ENCODE measurements around the gene MICA.
A peak's percentile ranks its signal among the peaks of the same experiment; 100 is the strongest.

The MICA gene

GRCh38 chr6:31460361-31461025 lies 57.1 kb downstream of the MICA start:
- no peak for DNase-seq (ENCODE audit: low spot score)

DNA sequence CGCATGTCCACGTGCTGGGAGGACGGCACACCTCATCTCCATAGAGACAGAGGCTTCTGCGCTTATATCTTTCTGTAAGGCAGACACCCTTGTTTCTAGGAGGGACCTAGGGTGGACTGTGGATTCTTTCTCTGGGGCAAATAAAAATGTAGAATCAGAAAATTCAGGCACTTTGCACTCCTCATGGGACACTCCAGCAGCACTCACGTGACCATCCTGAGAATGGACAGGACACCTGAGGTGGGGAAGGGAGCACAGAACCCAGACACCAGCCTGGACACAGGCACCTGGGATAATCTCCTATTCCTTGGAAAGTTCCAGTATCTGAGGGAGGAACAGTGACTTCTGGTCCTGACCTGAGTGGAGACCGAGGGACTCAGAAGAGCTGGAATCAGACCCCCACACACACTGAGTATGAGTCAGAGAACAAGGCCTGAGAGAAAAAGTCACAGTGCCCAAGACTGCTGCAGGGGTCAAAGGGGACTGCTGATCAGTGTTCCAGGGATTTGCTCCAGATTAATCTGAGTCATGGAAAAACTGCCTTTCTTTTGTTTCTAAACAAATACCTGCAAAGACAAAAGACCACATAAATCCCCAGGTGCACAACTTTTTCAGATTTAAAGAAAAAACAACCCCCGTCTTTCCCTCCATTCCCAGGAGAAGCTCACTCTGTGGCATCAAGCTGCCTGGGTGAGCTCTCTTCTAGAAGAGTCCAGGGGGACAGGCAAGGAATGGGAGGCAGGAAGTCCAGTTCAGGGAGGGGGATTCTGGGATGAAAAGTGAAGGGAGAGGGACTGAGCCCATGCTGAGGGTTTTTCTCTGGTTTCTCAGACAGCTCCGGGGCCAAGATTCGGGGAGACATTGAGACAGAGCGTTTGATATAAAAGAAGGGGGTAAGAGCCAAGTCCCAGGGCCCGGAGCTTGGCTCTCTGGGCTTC lies 58.9 kb downstream of the MICA start:
- DNase-seq (ENCODE audit: low spot score): no peak

- peak; percentile 73 for DNase-seq (ENCODE audit: low spot score)
These were observed 59.8 kb downstream of the MICA start for GRCh38 chr6:31462964-31463870.

DNA sequence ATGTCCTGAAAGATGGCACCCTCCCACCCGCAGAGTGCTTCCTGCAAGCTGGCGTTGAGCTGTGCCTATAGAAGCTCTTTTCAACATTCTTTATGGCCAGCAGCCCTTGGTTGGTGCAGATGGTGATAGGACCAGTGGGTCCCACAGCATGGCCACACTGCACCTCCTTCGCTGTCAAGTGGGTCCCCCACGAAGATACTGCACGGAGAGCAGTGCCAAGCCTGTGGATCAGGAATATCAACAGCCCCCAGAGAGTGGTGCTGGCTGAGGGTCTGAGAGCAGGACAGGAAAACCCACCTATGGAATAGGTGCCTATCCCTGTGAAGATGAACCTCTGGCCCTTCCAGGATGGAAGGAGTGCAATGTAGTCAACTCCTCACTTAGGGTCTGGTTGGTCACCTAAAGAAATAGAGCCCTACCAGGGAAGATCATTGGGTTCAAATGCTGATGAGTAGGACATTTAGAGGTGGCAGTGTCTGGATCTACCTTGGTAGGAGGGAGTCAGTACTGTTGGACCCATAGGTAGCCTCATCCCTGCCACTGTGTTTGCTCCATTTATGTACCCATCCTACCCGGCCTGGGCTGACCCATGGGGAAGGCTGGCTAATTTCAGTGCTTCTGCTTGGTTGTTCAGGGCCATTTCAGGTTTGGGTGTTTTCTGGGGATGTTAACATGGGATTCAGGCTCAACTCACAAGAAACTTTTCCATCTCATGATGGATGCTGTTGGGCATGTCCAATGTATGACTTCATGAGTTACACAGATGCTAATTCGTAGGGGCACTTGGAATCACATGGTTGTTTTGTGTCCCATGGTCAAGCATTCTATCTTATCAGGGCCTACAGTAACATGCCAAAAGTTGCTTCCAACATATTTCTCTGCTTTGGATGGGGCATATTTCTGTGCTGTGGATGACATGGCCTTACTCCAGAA lies 61.1 kb downstream of the MICA start:
- DNase-seq (ENCODE audit: low spot score): no peak

All from AG08396 (cell line).